ENCODE data around the gene MPST.

The MPST gene

GRCh38 chr22:37075822-37076433 is 56.4 kb downstream of the MPST start:
- Histone ChIP-seq H3K4me3 (IDR thresholded peaks at IDR 0.05; ENCODE audit: insufficient read depth, low read depth, low read length) (no peak overlapping the region), H3K27me3 (ENCODE audit: insufficient read depth, low read depth) (peaks cover 16% of the 10 kb centered on the region), H3K4me2 (no peak overlapping the region), H3K9ac (no peak overlapping the region), H3K4me1 (ENCODE audit: low read depth, poor library complexity, severe bottlenecking) (peaks cover 6% of the 10 kb centered on the region), H3K27ac (no peak overlapping the region), H3K79me2 (ENCODE audit: insufficient read depth, low read depth) (no peaks in the 10 kb centered on the region), H4K20me1 (ENCODE audit: insufficient read depth) (no peaks in the 10 kb centered on the region), H3K36me3 (ENCODE audit: insufficient read depth) (no peaks in the 10 kb centered on the region), H2AFZ (ENCODE audit: low read depth) (no peak overlapping the region)
- TF ChIP-seq, protein P1, sequence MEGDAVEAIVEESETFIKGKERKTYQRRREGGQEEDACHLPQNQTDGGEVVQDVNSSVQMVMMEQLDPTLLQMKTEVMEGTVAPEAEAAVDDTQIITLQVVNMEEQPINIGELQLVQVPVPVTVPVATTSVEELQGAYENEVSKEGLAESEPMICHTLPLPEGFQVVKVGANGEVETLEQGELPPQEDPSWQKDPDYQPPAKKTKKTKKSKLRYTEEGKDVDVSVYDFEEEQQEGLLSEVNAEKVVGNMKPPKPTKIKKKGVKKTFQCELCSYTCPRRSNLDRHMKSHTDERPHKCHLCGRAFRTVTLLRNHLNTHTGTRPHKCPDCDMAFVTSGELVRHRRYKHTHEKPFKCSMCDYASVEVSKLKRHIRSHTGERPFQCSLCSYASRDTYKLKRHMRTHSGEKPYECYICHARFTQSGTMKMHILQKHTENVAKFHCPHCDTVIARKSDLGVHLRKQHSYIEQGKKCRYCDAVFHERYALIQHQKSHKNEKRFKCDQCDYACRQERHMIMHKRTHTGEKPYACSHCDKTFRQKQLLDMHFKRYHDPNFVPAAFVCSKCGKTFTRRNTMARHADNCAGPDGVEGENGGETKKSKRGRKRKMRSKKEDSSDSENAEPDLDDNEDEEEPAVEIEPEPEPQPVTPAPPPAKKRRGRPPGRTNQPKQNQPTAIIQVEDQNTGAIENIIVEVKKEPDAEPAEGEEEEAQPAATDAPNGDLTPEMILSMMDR (conservative IDR thresholded peaks at IDR 0.05; ENCODE audit: low read depth, low read length): no peak

- no peaks in the 10 kb centered on the region for H3K79me2 ChIP-seq (ENCODE audit: insufficient read depth, low read depth)
- H3K36me3 ChIP-seq (ENCODE audit: insufficient read depth): no peaks in the 10 kb centered on the region
- peaks cover 16% of the 10 kb centered on the region for H3K27me3 ChIP-seq (ENCODE audit: insufficient read depth, low read depth)
- H3K4me3 ChIP-seq (IDR thresholded peaks at IDR 0.05; ENCODE audit: insufficient read depth, low read depth, low read length): no peak overlapping the region
- H3K4me2 ChIP-seq: no peak overlapping the region
- no peak overlapping the region for H3K27ac ChIP-seq
- H3K9ac ChIP-seq: no peak overlapping the region
- H4K20me1 ChIP-seq (ENCODE audit: insufficient read depth): no peaks in the 10 kb centered on the region
- peak overlapping the region; percentile 15; the same call in 1 of the 2 replicates for H2AFZ ChIP-seq (ENCODE audit: low read depth)
- peaks cover 6% of the 10 kb centered on the region for H3K4me1 ChIP-seq (ENCODE audit: low read depth, poor library complexity, severe bottlenecking)
- TF ChIP-seq, protein P1 (conservative IDR thresholded peaks at IDR 0.05; ENCODE audit: low read depth, low read length): peak; percentile 90
These were observed 58.4 kb downstream of the MPST start for GRCh38 chr22:37077802-37078448.

GRCh38 chr22:37079158-37079557 is 59.6 kb downstream of the MPST start:
- H3K27ac ChIP-seq: no peak overlapping the region
- H3K27me3 ChIP-seq (ENCODE audit: insufficient read depth, low read depth): peaks cover 16% of the 10 kb centered on the region

More at GRCh38 chr22:37079158-37079557, 59.6 kb downstream of the MPST start:
- Histone ChIP-seq H3K9ac (no peak overlapping the region), H3K79me2 (ENCODE audit: insufficient read depth, low read depth) (no peaks in the 10 kb centered on the region), H3K36me3 (ENCODE audit: insufficient read depth) (no peaks in the 10 kb centered on the region), H2AFZ (ENCODE audit: low read depth) (no peak overlapping the region), H3K4me2 (no peak overlapping the region), H3K4me1 (ENCODE audit: low read depth, poor library complexity, severe bottlenecking) (peaks cover 6% of the 10 kb centered on the region), H3K4me3 (IDR thresholded peaks at IDR 0.05; ENCODE audit: insufficient read depth, low read depth, low read length) (no peak overlapping the region), H4K20me1 (ENCODE audit: insufficient read depth) (no peaks in the 10 kb centered on the region)
- TF ChIP-seq, protein P1 (conservative IDR thresholded peaks at IDR 0.05; ENCODE audit: low read depth, low read length): no peak

All from KMS-11 (cell line).